ENCODE results near the gene SCCPDH. TPM values are rescaled to one million over a fixed set of nuclear protein-coding genes. Genes with fewer than 3 reads are reported as not detected.

The SCCPDH gene
- polyA plus RNA-seq, 1 experiment, result 21.1 TPM

DNA sequence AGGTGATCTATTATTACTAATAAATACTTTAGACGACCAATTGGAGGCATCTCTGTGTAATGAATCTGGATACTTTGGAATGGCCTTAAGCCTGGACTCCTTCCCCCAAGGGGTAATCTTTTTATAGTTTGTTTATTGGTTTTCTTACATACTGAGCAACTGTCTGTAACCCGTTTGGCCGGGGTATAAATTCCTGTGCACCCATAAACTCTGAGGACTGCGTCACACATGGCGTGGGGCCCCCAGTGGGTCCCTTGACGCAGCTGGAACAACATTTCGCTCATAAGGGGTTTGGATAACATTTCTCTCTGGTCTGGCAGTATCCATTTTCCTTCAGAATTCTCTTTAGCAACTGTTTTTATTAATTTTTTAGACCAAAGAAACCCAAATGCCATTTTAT lies 26.5 kb downstream of the SCCPDH start:
- H3K27me3 ChIP-seq (ENCODE audit: control insufficient read depth, insufficient read depth, low read length), result no peaks in the 10 kb centered on the region
- peak; percentile 43 for DNase-seq (ENCODE audit: low read depth)
- H3K36me3 ChIP-seq (ENCODE audit: control insufficient read depth, insufficient read depth, low read length), result no peaks in the 10 kb centered on the region
- ChIA-PET CTCF (interaction anchor here (3.0 kb wide), 1 partner anchor 60 kb away, joined by 11 read pairs; no protein-coding TSS in a partner anchor), POLR2A (no interaction called here)
- H3K4me3 ChIP-seq (ENCODE audit: low read depth, low read length), result no peak overlapping the region
- no peak for TF ChIP-seq CTCF (IDR thresholded peaks at IDR 0.05; ENCODE audit: insufficient read depth, low read depth, low read length)

DNA sequence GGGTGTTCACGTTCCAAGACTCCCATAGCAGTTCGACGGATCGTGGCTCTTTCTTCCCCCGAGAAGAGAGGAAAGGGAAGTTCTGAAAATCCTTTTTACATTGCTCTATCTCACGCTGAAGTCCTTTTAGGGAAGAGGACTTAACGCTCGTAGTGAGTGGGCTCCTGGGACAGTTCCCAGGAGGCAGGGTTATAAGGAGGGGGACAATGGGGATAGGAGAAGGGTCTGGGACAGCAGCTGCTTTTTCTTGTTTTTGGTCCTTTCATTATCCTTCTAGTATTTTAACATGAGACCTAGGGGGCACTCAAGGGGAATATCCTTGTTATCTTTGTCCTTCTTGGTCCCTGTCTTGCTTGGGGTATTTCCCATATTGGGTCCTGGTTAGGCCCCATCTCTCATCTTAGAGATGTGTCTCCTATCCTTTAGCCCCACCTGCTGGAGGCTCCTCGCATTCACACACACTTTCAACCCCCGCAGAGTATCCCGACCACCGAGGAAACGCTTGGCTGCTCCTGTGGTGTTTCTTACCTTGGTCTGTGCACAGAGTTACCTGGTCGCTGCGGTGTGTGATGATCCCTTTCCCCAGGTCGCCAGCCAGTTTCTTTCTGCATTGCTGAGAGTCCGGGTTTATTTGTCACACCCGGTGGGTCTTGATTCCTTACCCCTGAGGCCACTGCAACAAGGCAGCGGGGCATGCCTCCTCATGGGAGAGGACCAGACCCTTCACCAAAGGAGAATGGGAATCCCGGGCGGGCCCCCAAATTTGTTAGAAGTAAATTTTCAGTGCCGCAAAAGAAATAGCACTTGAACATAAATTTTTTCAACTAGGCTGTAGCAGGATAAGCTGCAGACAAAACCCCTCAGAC lies 29.7 kb downstream of the SCCPDH start:
- no peak for DNase-seq (ENCODE audit: low read depth)
- Histone ChIP-seq H3K27me3 (ENCODE audit: control insufficient read depth, insufficient read depth, low read length) (no peaks in the 10 kb centered on the region), H3K4me3 (ENCODE audit: low read depth, low read length) (no peak overlapping the region), H3K36me3 (ENCODE audit: control insufficient read depth, insufficient read depth, low read length) (no peaks in the 10 kb centered on the region)
- TF ChIP-seq CTCF (IDR thresholded peaks at IDR 0.05; ENCODE audit: insufficient read depth, low read depth, low read length), result peak; percentile 80
- ChIA-PET CTCF (interaction anchor here (0.7 to 3.7 kb wide), 21 partner anchors 12 to 261 kb away, joined by 3 to 22 read pairs (median 4); no protein-coding TSS in a partner anchor), POLR2A (no interaction called here)

- no peak for TF ChIP-seq CTCF (IDR thresholded peaks at IDR 0.05; ENCODE audit: insufficient read depth, low read depth, low read length)
- Histone ChIP-seq H3K27me3 (ENCODE audit: control insufficient read depth, insufficient read depth, low read length) (no peaks in the 10 kb centered on the region), H3K4me3 (ENCODE audit: low read depth, low read length) (no peak overlapping the region), H3K36me3 (ENCODE audit: control insufficient read depth, insufficient read depth, low read length) (no peaks in the 10 kb centered on the region; the same call in 1 of the 2 replicates)
- CTCF ChIA-PET, result interaction anchor here (1.0 to 3.7 kb wide), 7 partner anchors 12 to 260 kb away, joined by 3 to 22 read pairs (median 4); no protein-coding TSS in a partner anchor
- no peak for DNase-seq (ENCODE audit: low read depth)
- POLR2A ChIA-PET, result no interaction called here
Measured at GRCh38 chr1:246755419-246755818, 31.2 kb downstream of the SCCPDH start.

DNA sequence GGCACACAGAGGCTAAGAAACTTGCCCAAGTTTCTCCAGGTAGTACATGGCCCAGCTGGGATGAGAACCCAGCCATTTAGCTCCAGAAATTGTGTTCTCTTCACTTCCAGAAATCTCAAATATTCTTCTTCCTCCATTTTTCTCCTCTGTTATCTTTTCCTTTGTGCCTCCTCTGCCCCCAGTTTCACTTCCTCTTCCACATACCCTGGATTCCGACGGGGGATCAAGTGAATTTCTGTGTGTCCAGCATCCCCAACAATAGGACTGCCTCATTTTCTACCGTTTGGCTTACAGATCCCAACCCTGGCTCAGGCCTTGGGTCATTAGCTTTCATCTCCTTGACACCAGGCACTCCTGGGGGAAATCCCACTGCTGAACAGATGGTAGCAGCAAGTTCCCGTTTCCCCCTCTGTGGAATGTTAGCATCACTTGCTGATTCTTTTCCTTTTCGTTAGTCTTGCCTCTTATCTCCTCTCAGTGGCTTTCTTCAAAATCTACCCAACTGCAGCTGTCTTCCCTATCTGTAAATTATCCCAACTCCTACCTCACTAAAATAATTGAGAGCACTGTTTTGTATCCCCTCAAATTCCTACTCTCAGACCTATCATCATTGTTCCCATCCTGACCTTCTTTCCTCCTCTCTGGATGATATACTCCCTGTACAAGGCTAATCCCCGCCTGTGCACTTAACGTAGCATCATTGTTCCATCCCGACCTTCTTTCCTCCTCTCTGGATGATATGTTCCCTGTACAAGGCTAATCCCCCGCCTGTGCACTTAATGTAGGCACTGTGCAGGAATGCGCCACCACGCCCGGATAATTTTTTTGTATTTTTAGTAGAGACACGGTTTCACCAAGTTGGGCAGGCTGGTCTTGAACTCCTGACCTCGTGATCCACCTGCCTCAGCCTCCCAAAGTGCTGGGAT lies 36.5 kb downstream of the SCCPDH start:
- no peaks in the 10 kb centered on the region for H3K27me3 ChIP-seq (ENCODE audit: control insufficient read depth, insufficient read depth, low read length)
- H3K4me3 ChIP-seq (ENCODE audit: low read depth, low read length), result no peak overlapping the region
- no peak for TF ChIP-seq CTCF (IDR thresholded peaks at IDR 0.05; ENCODE audit: insufficient read depth, low read depth, low read length)
- ChIA-PET POLR2A (no interaction called here), CTCF (interaction anchor here (1.8 kb wide), 1 partner anchor 71 kb away, joined by 5 read pairs; no protein-coding TSS in a partner anchor)
- no peak for DNase-seq (ENCODE audit: low read depth)
- peaks cover 2% of the 10 kb centered on the region; the same call in 1 of the 2 replicates for H3K36me3 ChIP-seq (ENCODE audit: control insufficient read depth, insufficient read depth, low read length)

DNA sequence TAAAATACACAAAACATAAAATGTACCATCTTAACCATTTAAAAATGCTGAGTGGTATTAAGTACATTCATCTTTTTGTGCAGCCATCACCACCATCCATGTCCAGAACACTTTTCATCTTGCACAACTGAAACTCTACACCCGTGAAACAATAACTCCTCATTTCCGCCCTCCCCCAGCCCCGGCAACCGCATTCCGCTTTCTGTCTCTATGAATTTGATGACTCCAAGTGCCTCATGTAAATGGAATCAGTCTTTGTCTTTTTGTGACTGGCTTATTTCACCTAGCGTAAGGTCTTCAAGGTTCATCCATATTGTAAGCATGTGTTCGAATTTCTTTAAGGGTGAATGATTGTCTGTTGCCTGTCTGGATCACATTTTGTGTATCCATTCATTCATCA lies 37.2 kb downstream of the SCCPDH start:
- H3K27me3 ChIP-seq (ENCODE audit: control insufficient read depth, insufficient read depth, low read length), result no peaks in the 10 kb centered on the region
- no peak overlapping the region for H3K4me3 ChIP-seq (ENCODE audit: low read depth, low read length)
- no peak for TF ChIP-seq CTCF (IDR thresholded peaks at IDR 0.05; ENCODE audit: insufficient read depth, low read depth, low read length)
- ChIA-PET POLR2A (no interaction called here), CTCF (no interaction called here)
- peak; percentile 71 for DNase-seq (ENCODE audit: low read depth)
- peaks cover 2% of the 10 kb centered on the region; the same call in 1 of the 2 replicates for H3K36me3 ChIP-seq (ENCODE audit: control insufficient read depth, insufficient read depth, low read length)

All from BJ (cell line).